AG10803 (cell line): ENCODE data around the gene PLA2G4D.

ENCODE experiments used
- DNase-seq: peaks from one replicate; pipeline ENCODE4 v3.0.0; 2010; ENCODE audit warnings: low read depth
- H3K4me3 ChIP-seq: 2 replicates; pipeline ENCODE4 v1.5.1; 2011; ENCODE audit warnings: mild to moderate bottlenecking, low read length, control low read depth
- CTCF ChIP-seq: conservative IDR thresholded peaks from 2 replicates; pipeline ENCODE4 v1.5.1; 2011; ENCODE audit warnings: mild to moderate bottlenecking, low read length, control low read depth, inconsistent platforms

The PLA2G4D gene

GRCh38 chr15:42042602-42043400 is 51.6 kb downstream of the PLA2G4D start:
- TF ChIP-seq CTCF = no peak
- DNase-seq = no peak
- H3K4me3 ChIP-seq = no peak overlapping the region

DNA sequence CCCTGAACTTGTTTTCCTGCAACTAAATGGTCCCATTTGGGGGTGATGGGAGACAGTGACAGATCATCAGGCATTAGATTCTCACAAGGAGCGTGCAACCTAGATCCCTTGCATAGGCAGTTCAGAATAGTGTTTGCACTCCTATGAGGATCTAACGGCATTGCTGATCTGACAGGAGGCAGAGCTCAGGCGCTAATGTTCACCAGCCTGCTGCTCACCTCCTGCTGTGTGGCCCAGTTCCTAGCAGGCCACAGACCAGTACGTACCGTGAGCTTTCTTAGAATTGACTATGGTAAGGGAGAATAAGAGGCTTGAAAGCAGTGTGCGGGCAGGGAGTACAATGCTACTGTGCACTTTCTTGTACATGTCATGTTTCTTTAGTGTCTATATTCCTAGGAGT is 56.0 kb downstream of the PLA2G4D start:
- H3K4me3 ChIP-seq = no peak overlapping the region
- TF ChIP-seq CTCF = no peak

DNA sequence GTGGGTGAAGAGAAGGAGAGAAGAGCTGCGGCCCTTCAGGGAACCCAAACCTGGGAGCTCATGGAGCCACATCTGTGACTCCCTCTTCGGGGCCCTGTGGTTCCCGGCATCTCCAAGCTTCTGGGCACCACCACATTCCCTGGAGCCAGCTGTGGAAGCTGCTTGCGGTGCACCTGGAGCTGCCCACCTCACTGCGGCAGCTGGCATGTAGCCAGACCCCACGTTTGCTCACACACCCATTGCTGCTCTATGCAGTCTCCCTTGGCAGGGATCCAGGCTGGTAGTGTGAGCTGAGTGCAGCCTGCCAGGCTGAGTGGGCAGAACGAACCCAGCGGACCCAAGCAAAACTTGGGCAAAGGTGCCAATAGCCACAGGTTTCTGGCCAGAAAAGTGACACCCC is 56.7 kb downstream of the PLA2G4D start:
- DNase-seq = no peak
- no peak overlapping the region for H3K4me3 ChIP-seq
- TF ChIP-seq CTCF = no peak

More for the DNA sequence above, 56.0 kb downstream of the PLA2G4D start:
- DNase-seq = no peak

- DNase-seq = no peak
- no peak for TF ChIP-seq CTCF
- H3K4me3 ChIP-seq = no peak overlapping the region
Measured at GRCh38 chr15:42036966-42037365, 57.4 kb downstream of the PLA2G4D start.

- DNase-seq = no peak
- H3K4me3 ChIP-seq = no peak overlapping the region
Measured at GRCh38 chr15:42036112-42036905, 58.1 kb downstream of the PLA2G4D start.

DNA sequence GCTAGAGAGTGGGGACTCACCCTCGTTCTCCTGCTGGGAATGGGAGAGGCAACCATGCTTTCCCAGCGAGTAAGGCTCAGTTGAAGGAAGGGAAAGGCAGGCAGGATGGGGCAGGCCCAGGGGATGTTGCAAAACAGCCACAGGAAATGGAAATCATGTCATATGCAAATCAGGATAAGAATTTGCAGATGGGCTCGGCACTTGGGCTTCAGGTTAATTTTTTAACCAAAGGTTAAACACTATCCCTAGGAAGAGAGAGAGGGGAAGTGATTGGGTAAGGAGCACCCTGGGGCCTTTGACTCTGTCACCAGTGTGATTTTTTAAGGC is 59.0 kb downstream of the PLA2G4D start:
- no peak overlapping the region for H3K4me3 ChIP-seq
- no peak for TF ChIP-seq CTCF
- peak; percentile 15 for DNase-seq

More at GRCh38 chr15:42036112-42036905, 58.1 kb downstream of the PLA2G4D start:
- no peak for TF ChIP-seq CTCF
